ENCODE data around the gene IL1RAP.

- TF ChIP-seq RAD21 (CRISPR knock-in tag; conservative IDR thresholded peaks at IDR 0.05 in 1 of 2, IDR thresholded peaks at IDR 0.05 in 1 of 2), result no peak
- no peak for TF ChIP-seq CTCF (IDR thresholded peaks at IDR 0.05 in 2 of 3, conservative IDR thresholded peaks at IDR 0.05 in 1 of 3; ENCODE audit: insufficient read depth in 2 of 3, low read depth in 1 of 3, low read length in 3 of 3)
- TF ChIP-seq, protein P1, sequence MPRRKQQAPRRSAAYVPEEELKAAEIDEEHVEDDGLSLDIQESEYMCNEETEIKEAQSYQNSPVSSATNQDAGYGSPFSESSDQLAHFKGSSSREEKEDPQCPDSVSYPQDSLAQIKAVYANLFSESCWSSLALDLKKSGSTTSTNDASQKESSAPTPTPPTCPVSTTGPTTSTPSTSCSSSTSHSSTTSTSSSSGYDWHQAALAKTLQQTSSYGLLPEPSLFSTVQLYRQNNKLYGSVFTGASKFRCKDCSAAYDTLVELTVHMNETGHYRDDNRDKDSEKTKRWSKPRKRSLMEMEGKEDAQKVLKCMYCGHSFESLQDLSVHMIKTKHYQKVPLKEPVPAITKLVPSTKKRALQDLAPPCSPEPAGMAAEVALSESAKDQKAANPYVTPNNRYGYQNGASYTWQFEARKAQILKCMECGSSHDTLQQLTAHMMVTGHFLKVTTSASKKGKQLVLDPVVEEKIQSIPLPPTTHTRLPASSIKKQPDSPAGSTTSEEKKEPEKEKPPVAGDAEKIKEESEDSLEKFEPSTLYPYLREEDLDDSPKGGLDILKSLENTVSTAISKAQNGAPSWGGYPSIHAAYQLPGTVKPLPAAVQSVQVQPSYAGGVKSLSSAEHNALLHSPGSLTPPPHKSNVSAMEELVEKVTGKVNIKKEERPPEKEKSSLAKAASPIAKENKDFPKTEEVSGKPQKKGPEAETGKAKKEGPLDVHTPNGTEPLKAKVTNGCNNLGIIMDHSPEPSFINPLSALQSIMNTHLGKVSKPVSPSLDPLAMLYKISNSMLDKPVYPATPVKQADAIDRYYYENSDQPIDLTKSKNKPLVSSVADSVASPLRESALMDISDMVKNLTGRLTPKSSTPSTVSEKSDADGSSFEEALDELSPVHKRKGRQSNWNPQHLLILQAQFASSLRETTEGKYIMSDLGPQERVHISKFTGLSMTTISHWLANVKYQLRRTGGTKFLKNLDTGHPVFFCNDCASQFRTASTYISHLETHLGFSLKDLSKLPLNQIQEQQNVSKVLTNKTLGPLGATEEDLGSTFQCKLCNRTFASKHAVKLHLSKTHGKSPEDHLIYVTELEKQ (CRISPR knock-in tag; IDR thresholded peaks at IDR 0.05), result no peak
- TF ChIP-seq, protein P2, sequence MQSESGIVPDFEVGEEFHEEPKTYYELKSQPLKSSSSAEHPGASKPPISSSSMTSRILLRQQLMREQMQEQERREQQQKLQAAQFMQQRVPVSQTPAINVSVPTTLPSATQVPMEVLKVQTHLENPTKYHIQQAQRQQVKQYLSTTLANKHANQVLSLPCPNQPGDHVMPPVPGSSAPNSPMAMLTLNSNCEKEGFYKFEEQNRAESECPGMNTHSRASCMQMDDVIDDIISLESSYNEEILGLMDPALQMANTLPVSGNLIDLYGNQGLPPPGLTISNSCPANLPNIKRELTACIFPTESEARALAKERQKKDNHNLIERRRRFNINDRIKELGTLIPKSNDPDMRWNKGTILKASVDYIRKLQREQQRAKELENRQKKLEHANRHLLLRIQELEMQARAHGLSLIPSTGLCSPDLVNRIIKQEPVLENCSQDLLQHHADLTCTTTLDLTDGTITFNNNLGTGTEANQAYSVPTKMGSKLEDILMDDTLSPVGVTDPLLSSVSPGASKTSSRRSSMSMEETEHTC (IDR thresholded peaks at IDR 0.05), result no peak
- no peak for TF ChIP-seq CREB1 (IDR thresholded peaks at IDR 0.05)
- no peak for TF ChIP-seq CREB1 (CRISPR knock-in tag; IDR thresholded peaks at IDR 0.05)
- no peak for TF ChIP-seq BHLHE40 (IDR thresholded peaks at IDR 0.05; ENCODE audit: low read length)
- TF ChIP-seq EGR1 (conservative IDR thresholded peaks at IDR 0.05), result no peak
- TF ChIP-seq KDM1A (IDR thresholded peaks at IDR 0.05), result no peak
- TF ChIP-seq TCF7 (IDR thresholded peaks at IDR 0.05; ENCODE audit: borderline replicate concordance), result no peak
Measured at GRCh38 chr3:190706582-190706981, 192.7 kb downstream of the IL1RAP start.
